B cell (primary cell): ENCODE measurements around the gene TIAL1. TPM values are rescaled to one million over a fixed set of nuclear protein-coding genes. Genes with fewer than 3 reads are reported as not detected.

Experiments used
- ATAC-seq: fragments of 200-7000 bp; cut with Tn5 transposase; one replicate; pipeline ENCODE4 v1.10.0; 2021; ENCODE audit warnings: low read depth, mild to moderate bottlenecking, moderate number of reproducible peaks, moderate library complexity
- CTCF ChIA-PET: fragments of 350-600 bp; sonication (Branson Sonifier 250); formaldehyde crosslinking; loops from one replicate; lab custom pipeline; 2021; ENCODE audit warnings: antibody characterized with exemption, inconsistent platforms; lab: Charles Lee
- POLR2A ChIA-PET: fragments of 350-600 bp; sonication (Branson Sonifier 250); formaldehyde crosslinking; loops from one replicate; lab custom pipeline; 2021; ENCODE audit warnings: antibody characterized with exemption; lab: Charles Lee
- DNase-seq: peaks from one replicate; pipeline ENCODE4 v3.0.0; 2013
- H2AFZ ChIP-seq: 2 replicates; pipeline ENCODE4 v1.6.1; 2012; ENCODE audit warnings: mild to moderate bottlenecking, low read depth, low read length; ENCODE audit not compliant: insufficient read depth, poor library complexity, severe bottlenecking
- H3K27ac ChIP-seq, 2 donors: 1 replicate in 1 of 2; 2 replicates in 1 of 2; pipeline ENCODE4 v1.5.1; 2012 to 2013; ENCODE audit warnings: low read length in 2 of 2, mild to moderate bottlenecking in 2 of 2, moderate library complexity in 1 of 2
- H3K27me3 ChIP-seq, 4 experiments: fragments of 200-600 bp in 1 of 4; sonication (generic) in 1 of 4; replicated peaks in 1 of 4; 1 replicate in 2 of 4; 2 replicates in 2 of 4; pipeline versions ENCODE4 v1.6.1 to v1.7.0; 2013 to 2016; ENCODE audit warnings: low read length in 3 of 4, mild to moderate bottlenecking in 2 of 4, mixed read lengths in 1 of 4, moderate library complexity in 1 of 4; ENCODE audit not compliant: insufficient read depth in 4 of 4, control insufficient read depth in 3 of 4; ENCODE audit errors: control extremely low read depth in 1 of 4
- H3K36me3 ChIP-seq, 2 experiments: replicated peaks in 1 of 2; 1 replicate in 1 of 2; 2 replicates in 1 of 2; pipeline versions ENCODE4 v1.6.1 to v1.7.1; 2013; ENCODE audit warnings: low read length in 1 of 2; ENCODE audit not compliant: insufficient read depth in 2 of 2, control insufficient read depth in 1 of 2; ENCODE audit errors: control extremely low read depth in 1 of 2, extremely low read depth in 1 of 2
- H3K4me1 ChIP-seq, 2 donors: fragments of 200-600 bp in 1 of 2; sonication (generic) in 1 of 2; 1 replicate in 1 of 2; 2 replicates in 1 of 2; pipeline versions ENCODE4 v1.5.1 to v1.6.1; 2013 to 2017; ENCODE audit warnings: low read length in 2 of 2; ENCODE audit not compliant: control insufficient read depth in 2 of 2, insufficient read depth in 2 of 2
- H3K4me2 ChIP-seq: replicated peaks from 2 replicates; pipeline ENCODE3; 2012; ENCODE audit warnings: mild to moderate bottlenecking, low read depth, low read length; ENCODE audit not compliant: poor library complexity, severe bottlenecking
- H3K4me3 ChIP-seq, 5 experiments: fragments of 200-600 bp in 1 of 5; sonication (generic) in 1 of 5; 1 replicate in 3 of 5; 2 replicates in 2 of 5; pipeline versions ENCODE4 v1.5.1 to v1.7.0; 2011 to 2016; ENCODE audit warnings: low read length in 4 of 5, mild to moderate bottlenecking in 4 of 5, low read depth in 2 of 5, control low read depth in 1 of 5, moderate library complexity in 1 of 5; ENCODE audit not compliant: insufficient read depth in 1 of 5; ENCODE audit errors: control extremely low read depth in 1 of 5, extremely low read depth in 1 of 5
- H3K79me2 ChIP-seq: fragments of 200-600 bp; sonication (generic); one replicate; pipeline ENCODE4 v1.6.0; 2016; ENCODE audit warnings: low read length; ENCODE audit not compliant: control insufficient read depth, insufficient read depth
- H3K9ac ChIP-seq: fragments of 200-600 bp; sonication (generic); 2 replicates; pipeline ENCODE4 v1.6.1; 2017; ENCODE audit warnings: mild to moderate bottlenecking, low read length, moderate library complexity
- H3K9me3 ChIP-seq, 3 donors: one replicate each; pipeline versions ENCODE4 v1.6.1 to v1.7.1; 2013; ENCODE audit warnings: low read length in 2 of 3; ENCODE audit not compliant: control insufficient read depth in 2 of 3, insufficient read depth in 1 of 3; ENCODE audit errors: control extremely low read depth in 1 of 3
- H4K20me1 ChIP-seq: 2 replicates; pipeline ENCODE4 v1.6.0; 2012; ENCODE audit warnings: mild to moderate bottlenecking, low read length; ENCODE audit not compliant: insufficient read depth, control insufficient read depth, poor library complexity, severe bottlenecking
- H3K27ac Mint-ChIP-seq: one replicate; pipeline ENCODE4 v1.8.0; 2021; ENCODE audit warnings: mixed read lengths
- H3K27me3 Mint-ChIP-seq: one replicate; pipeline ENCODE4 v1.8.0; 2021; ENCODE audit warnings: mixed read lengths
- H3K4me1 Mint-ChIP-seq: one replicate; pipeline ENCODE4 v1.8.0; 2021; ENCODE audit warnings: mixed read lengths
- H3K4me3 Mint-ChIP-seq: one replicate; pipeline ENCODE4 v1.8.0; 2021; ENCODE audit warnings: mixed read lengths
- H3K9me3 Mint-ChIP-seq: one replicate; pipeline ENCODE4 v1.8.0; 2022; ENCODE audit warnings: mixed read lengths; ENCODE audit not compliant: insufficient read depth
- EZH2 ChIP-seq: IDR thresholded peaks from 2 replicates; pipeline ENCODE4 v1.6.1; 2012; ENCODE audit warnings: borderline replicate concordance, low read depth, mild to moderate bottlenecking, moderate library complexity, low read length; ENCODE audit not compliant: insufficient read depth, poor library complexity, severe bottlenecking
- WGBS: methylation state at CpG from one replicate; pipeline ENCODE4 v1.1.5; 2013; ENCODE audit warnings: missing lambda C conversion rate; ENCODE audit not compliant: insufficient coverage; 5-methylcytosine and 5-hydroxymethylcytosine counted together
- intact Hi-C: fragments of 100-400 bp; cut with micrococcal nuclease; formaldehyde crosslinking; loops from one replicate; pipeline ENCODE4 v1.10.0; 2022
- polyA plus RNA-seq: library from polyadenylated mRNA; depleted of rRNA; stranded (reverse); fragments of >200 nt; gene quantifications from 2 replicates; pipeline ENCODE4 v1.2.3, GENCODE V29; 2012
- total RNA-seq, 2 donors: library from RNA; stranded (reverse); fragments of 120-200 nt in 1 of 2; gene quantifications; 1 replicate in 1 of 2; 2 replicates in 1 of 2; pipeline versions ENCODE4 v1.2.3 to v1.2.4, GENCODE V29; 2013 to 2022
- TF ChIP-seq, protein P1 (sequence below): fragments of 200-600 bp; IDR thresholded peaks from one replicate; pipeline ENCODE4 v1.8.0; 2022; ENCODE audit warnings: antibody characterized with exemption, mild to moderate bottlenecking

Gene TIAL1
- total and polyA plus RNA-seq, 2 donors (not counting 1 experiment from before 2014, with no cell fraction given): 98.5 to 159 TPM

GRCh38 chr10:119523895-119524719, 72.7 kb downstream of the TIAL1 start:
- Histone ChIP-seq H3K4me1 (peaks cover 0 to 2% of the 10 kb centered on the region in 2 donors), H3K79me2 (peaks cover 4% of the 10 kb centered on the region), H3K4me3 (no peak overlapping the region), H3K27me3 (no peaks in the 10 kb centered on the region), H4K20me1 (no peaks in the 10 kb centered on the region), H3K27ac (no peak overlapping the region), H2AFZ (no peak overlapping the region), H3K9ac (no peak overlapping the region), H3K9me3 (no peaks in the 10 kb centered on the region), H3K4me2 (no peak overlapping the region), H3K36me3 (peaks cover 0 to 16% of the 10 kb centered on the region in 2 experiments)
- Mint-ChIP-seq H3K9me3 (no peaks in the 10 kb centered on the region), H3K27me3 (no peaks in the 10 kb centered on the region), H3K4me3 (no peak overlapping the region), H3K4me1 (peaks cover 3% of the 10 kb centered on the region), H3K27ac (no peak overlapping the region)
- ChIA-PET POLR2A (interaction anchor here (0.6 kb wide), 1 partner anchor 9 kb away, joined by 5 read pairs; no protein-coding TSS in a partner anchor), CTCF (interaction anchor here (1.2 kb wide), 1 partner anchor 9 kb away, joined by 3 read pairs; no protein-coding TSS in a partner anchor)
- 97% methylated on average over 15 of the region's 19 CpGs for WGBS
- intact Hi-C loops: no loop called here
- DNase-seq (no peak), ATAC-seq (no peak)
- TF ChIP-seq EZH2: no peak
- TF ChIP-seq, protein P1, sequence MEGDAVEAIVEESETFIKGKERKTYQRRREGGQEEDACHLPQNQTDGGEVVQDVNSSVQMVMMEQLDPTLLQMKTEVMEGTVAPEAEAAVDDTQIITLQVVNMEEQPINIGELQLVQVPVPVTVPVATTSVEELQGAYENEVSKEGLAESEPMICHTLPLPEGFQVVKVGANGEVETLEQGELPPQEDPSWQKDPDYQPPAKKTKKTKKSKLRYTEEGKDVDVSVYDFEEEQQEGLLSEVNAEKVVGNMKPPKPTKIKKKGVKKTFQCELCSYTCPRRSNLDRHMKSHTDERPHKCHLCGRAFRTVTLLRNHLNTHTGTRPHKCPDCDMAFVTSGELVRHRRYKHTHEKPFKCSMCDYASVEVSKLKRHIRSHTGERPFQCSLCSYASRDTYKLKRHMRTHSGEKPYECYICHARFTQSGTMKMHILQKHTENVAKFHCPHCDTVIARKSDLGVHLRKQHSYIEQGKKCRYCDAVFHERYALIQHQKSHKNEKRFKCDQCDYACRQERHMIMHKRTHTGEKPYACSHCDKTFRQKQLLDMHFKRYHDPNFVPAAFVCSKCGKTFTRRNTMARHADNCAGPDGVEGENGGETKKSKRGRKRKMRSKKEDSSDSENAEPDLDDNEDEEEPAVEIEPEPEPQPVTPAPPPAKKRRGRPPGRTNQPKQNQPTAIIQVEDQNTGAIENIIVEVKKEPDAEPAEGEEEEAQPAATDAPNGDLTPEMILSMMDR: no peak

Other genes starting within 250 kb of the TIAL1 start
- gene RGS10, start 54.2 kb downstream of the TIAL1 start, total RNA-seq: 16.8 and 20.3 TPM in 2 replicates
- 10.9 and 15.3 TPM in 2 replicates for gene RGS10, start 54.2 kb downstream of the TIAL1 start, polyA plus RNA-seq
- 3.9 and 4.2 TPM in 2 replicates for gene BAG3, start 54.4 kb upstream of the TIAL1 start, total RNA-seq
- gene BAG3, start 54.4 kb upstream of the TIAL1 start, polyA plus RNA-seq: 7.4 and 7.5 TPM in 2 replicates
- 37.5 and 42.5 TPM in 2 replicates for gene INPP5F, start 129.1 kb upstream of the TIAL1 start, total RNA-seq
- gene INPP5F, start 129.1 kb upstream of the TIAL1 start, polyA plus RNA-seq: 10.2 and 11.2 TPM in 2 replicates